Body of pancreas (tissue), 4 donors: ENCODE measurements around the gene RAB11FIP4. TPM values are rescaled to one million over a fixed set of nuclear protein-coding genes. Genes with fewer than 3 reads are reported as not detected.

Experiments
- ATAC-seq: fragments of 150-250 bp; one replicate; pipeline ENCODE4 v1.9.1; 2016
- DNase-seq, 4 donors: peaks; one replicate each; pipeline ENCODE4 v3.0.0-alpha.2; 2019
- H3K27ac ChIP-seq, 4 donors: fragments of 200-600 bp; sonication (generic); 1 replicate in 3 of 4; 2 replicates in 1 of 4; pipeline versions ENCODE4 v1.5.1 to v1.6.1; 2016 to 2019; ENCODE audit warnings: mild to moderate bottlenecking in 1 of 4, mixed read lengths in 1 of 4, moderate library complexity in 1 of 4
- H3K27me3 ChIP-seq, 2 donors: fragments of 200-600 bp; sonication (generic); one replicate each; pipeline ENCODE4 v1.6.0; 2016; ENCODE audit warnings: mild to moderate bottlenecking in 1 of 2
- H3K36me3 ChIP-seq, 2 donors: fragments of 200-600 bp; sonication (generic); replicated peaks in 1 of 2; 2 replicates each; pipeline ENCODE4 v1.5.1; 2016; ENCODE audit warnings: low read depth in 2 of 2; ENCODE audit not compliant: insufficient read depth in 1 of 2
- H3K4me1 ChIP-seq: fragments of 200-600 bp; sonication (generic); one replicate; pipeline ENCODE4 v1.6.0; 2016
- H3K4me3 ChIP-seq, 2 donors: fragments of 200-600 bp; sonication (generic); 1 replicate in 1 of 2; 2 replicates in 1 of 2; pipeline ENCODE4 v1.5.1; 2016 to 2019
- H3K9me3 ChIP-seq, 3 donors: fragments of 200-600 bp; sonication (generic); 1 replicate in 2 of 3; 2 replicates in 1 of 3; pipeline ENCODE4 v1.5.1; 2016
- CTCF ChIP-seq, 7 experiments: fragments of 450-650 bp in 4 of 7; fragments of 200-600 bp in 3 of 7; sonication (generic) in 3 of 7; IDR thresholded peaks; one replicate each; pipeline ENCODE4 v1.5.1; 2016 to 2019; ENCODE audit warnings: antibody characterized with exemption in 7 of 7
- POLR2A ChIP-seq, 3 donors: fragments of 450-650 bp; IDR thresholded peaks; one replicate each; pipeline ENCODE4 v1.6.1; 2016; ENCODE audit warnings: antibody characterized with exemption in 3 of 3, mild to moderate bottlenecking in 2 of 3
- WGBS, 2 donors: methylation state at CpG; one replicate each; pipeline ENCODE4 v1.1.5; 2017; 5-methylcytosine and 5-hydroxymethylcytosine counted together
- intact Hi-C: fragments of 100-400 bp; cut with DNase I; formaldehyde crosslinking; loops from one replicate; pipeline ENCODE4 v1.15.1; 2023
- total RNA-seq, 2 donors: library from RNA; depleted of rRNA; stranded (reverse); fragments of >200 nt; gene quantifications; one replicate each; pipeline ENCODE4 v1.1.0, GENCODE V29; 2016

RAB11FIP4 gene
- total RNA-seq, 2 donors from 2014 or later: 37.2 to 38.7 TPM

- intact Hi-C loops: no loop called here
- H3K27me3 ChIP-seq: peaks cover 0 to 4% of the 10 kb centered on the region in 2 donors
- WGBS, 2 donors: 52 to 65% methylated on average over 14 to 22 of the region's 22 CpGs
These were observed 1.7 kb upstream of the RAB11FIP4 start for GRCh38 chr17:31389657-31390381.

GRCh38 chr17:31390426-31390747 lies 1.1 kb upstream of the RAB11FIP4 start:
- ATAC-seq (no peak), DNase-seq (no peak)
- WGBS, 2 donors: 71 to 84% methylated on average over 8 of the region's 8 CpGs
- Histone ChIP-seq H3K9me3 (no peaks in the 10 kb centered on the region), H3K4me1 (peaks cover 10% of the 10 kb centered on the region), H3K27ac (no peak overlapping the region), H3K4me3 (no peak overlapping the region), H3K36me3 (no peaks in the 10 kb centered on the region), H3K27me3 (peaks cover 0 to 4% of the 10 kb centered on the region in 2 donors)
- TF ChIP-seq POLR2A (IDR thresholded peaks at IDR 0.05) (no peak), CTCF (IDR thresholded peaks at IDR 0.05) (no peak)
- intact Hi-C loops: no loop called here

More at GRCh38 chr17:31389657-31390381, 1.7 kb upstream of the RAB11FIP4 start:
- peak in 1 of 4 donors; percentile 8 for DNase-seq
- Histone ChIP-seq H3K4me3 (no peak overlapping the region), H3K4me1 (peaks cover 10% of the 10 kb centered on the region), H3K9me3 (no peaks in the 10 kb centered on the region), H3K27ac (no peak overlapping the region), H3K36me3 (no peaks in the 10 kb centered on the region)
- no peak for ATAC-seq
- TF ChIP-seq POLR2A (IDR thresholded peaks at IDR 0.05) (no peak), CTCF (IDR thresholded peaks at IDR 0.05) (peak in 2 of 7 experiments; percentile 1 to 2)

- H3K4me1 ChIP-seq: peaks cover 10% of the 10 kb centered on the region
- WGBS, 2 donors: 14 to 28% methylated on average over 10 to 55 of the region's 56 CpGs
- no peaks in the 10 kb centered on the region for H3K36me3 ChIP-seq
- no peak for ATAC-seq
- peak in 1 of 4 donors; percentile 12 for DNase-seq
- TF ChIP-seq CTCF (IDR thresholded peaks at IDR 0.05) (no peak), POLR2A (IDR thresholded peaks at IDR 0.05) (no peak)
- no peak overlapping the region for H3K4me3 ChIP-seq
- intact Hi-C loops: no loop called here
- H3K9me3 ChIP-seq: no peaks in the 10 kb centered on the region
- no peak overlapping the region for H3K27ac ChIP-seq
- peaks cover 0 to 4% of the 10 kb centered on the region in 2 donors for H3K27me3 ChIP-seq
These were observed 553 bp upstream of the RAB11FIP4 start for GRCh38 chr17:31390748-31391495.

- peaks cover 10% of the 10 kb centered on the region for H3K4me1 ChIP-seq
- no peak for ATAC-seq
- no peak overlapping the region for H3K4me3 ChIP-seq
- peaks cover 0 to 4% of the 10 kb centered on the region in 2 donors for H3K27me3 ChIP-seq
- 27 to 75% methylated on average over 12 to 47 of the region's 52 CpGs for WGBS, 2 donors
- intact Hi-C loops: no loop called here
- no peak overlapping the region for H3K27ac ChIP-seq
- H3K36me3 ChIP-seq: no peaks in the 10 kb centered on the region
- peak in 1 of 4 donors; percentile 23 for DNase-seq
- H3K9me3 ChIP-seq: no peaks in the 10 kb centered on the region
- TF ChIP-seq CTCF (IDR thresholded peaks at IDR 0.05): no peak
- TF ChIP-seq POLR2A (IDR thresholded peaks at IDR 0.05): no peak
These were observed 754 bp downstream of the RAB11FIP4 start for GRCh38 chr17:31392002-31392855.
